ENCODE measurements around the gene MEF2A.

DNA sequence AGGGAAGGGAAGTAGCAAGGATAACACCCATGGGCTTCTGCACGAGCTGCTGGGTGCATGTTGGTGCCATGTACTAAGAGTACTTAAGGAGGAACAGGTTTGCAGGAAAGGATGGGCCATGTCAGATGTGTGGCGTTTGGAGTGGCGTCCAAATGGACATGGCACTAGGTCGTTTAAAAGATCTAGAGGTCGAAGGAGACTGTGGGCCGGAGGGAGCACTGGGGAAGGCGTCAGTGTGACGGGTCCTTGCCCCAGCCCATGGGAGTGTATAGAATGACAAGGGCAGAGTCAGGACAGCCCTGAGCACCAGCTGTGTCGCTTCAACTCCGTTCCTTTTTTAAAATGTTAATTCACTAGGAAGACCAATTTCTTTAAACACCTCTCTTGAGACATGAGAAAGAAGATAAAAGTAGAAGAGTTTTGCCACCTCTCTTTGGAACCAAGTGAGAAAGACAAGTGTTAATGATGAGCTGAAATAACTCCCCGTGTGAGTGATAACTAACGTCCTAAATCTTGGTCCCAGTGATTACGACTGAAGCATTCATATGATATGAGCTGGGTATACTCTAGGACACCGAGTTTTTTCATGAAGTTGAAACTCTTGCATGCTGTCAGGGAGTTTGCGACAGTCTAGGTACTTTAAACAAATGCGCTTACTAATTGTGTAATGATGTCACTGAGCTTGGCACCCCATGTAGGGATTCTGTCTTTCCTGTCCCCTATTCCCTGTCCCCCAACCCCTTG lies 143.6 kb downstream of the MEF2A start:
- TF ChIP-seq, protein P1, sequence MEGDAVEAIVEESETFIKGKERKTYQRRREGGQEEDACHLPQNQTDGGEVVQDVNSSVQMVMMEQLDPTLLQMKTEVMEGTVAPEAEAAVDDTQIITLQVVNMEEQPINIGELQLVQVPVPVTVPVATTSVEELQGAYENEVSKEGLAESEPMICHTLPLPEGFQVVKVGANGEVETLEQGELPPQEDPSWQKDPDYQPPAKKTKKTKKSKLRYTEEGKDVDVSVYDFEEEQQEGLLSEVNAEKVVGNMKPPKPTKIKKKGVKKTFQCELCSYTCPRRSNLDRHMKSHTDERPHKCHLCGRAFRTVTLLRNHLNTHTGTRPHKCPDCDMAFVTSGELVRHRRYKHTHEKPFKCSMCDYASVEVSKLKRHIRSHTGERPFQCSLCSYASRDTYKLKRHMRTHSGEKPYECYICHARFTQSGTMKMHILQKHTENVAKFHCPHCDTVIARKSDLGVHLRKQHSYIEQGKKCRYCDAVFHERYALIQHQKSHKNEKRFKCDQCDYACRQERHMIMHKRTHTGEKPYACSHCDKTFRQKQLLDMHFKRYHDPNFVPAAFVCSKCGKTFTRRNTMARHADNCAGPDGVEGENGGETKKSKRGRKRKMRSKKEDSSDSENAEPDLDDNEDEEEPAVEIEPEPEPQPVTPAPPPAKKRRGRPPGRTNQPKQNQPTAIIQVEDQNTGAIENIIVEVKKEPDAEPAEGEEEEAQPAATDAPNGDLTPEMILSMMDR (conservative IDR thresholded peaks at IDR 0.05 in 1 of 2, IDR thresholded peaks at IDR 0.05 in 1 of 2; ENCODE audit: extremely low read depth in 1 of 2, insufficient read depth in 1 of 2, low read depth in 1 of 2, low read length in 2 of 2), result no peak
- TF ChIP-seq EZH2 (IDR thresholded peaks at IDR 0.05; ENCODE audit: borderline replicate concordance, low read length), result no peak

All from mammary epithelial cell (primary cell).